Naive thymus-derived CD4-positive, alpha-beta T cell (primary cell): ENCODE data around the gene ASAP2. TPM values are rescaled to one million over a fixed set of nuclear protein-coding genes. Genes with fewer than 3 reads are reported as not detected.
A peak's percentile ranks its signal among the peaks of the same experiment; 100 is the strongest.

Experiments used
- ATAC-seq: fragments of 150-1000 bp; cut with Tn5 transposase; 2 replicates; pipeline ENCODE4 v1.10.0; 2021; ENCODE audit warnings: mild to moderate bottlenecking, moderate library complexity
- CTCF ChIA-PET: fragments of 350-600 bp; sonication (Branson Sonifier 250); formaldehyde crosslinking; loops from one replicate; lab custom pipeline; 2021; ENCODE audit warnings: antibody characterized with exemption; lab: Charles Lee
- POLR2A ChIA-PET: fragments of 350-600 bp; sonication (Branson Sonifier 250); formaldehyde crosslinking; loops from one replicate; lab custom pipeline; 2021; ENCODE audit warnings: antibody characterized with exemption, inconsistent platforms; lab: Charles Lee
- DNase-seq, 9 donors: peaks; one replicate each; pipeline versions ENCODE4 v3.0.0 to v3.0.0-alpha.2; 2020 to 2022; ENCODE audit warnings: mixed read lengths in 1 of 9
- H3K27ac ChIP-seq: one replicate; pipeline ENCODE4 v1.7.0; 2013; ENCODE audit warnings: mild to moderate bottlenecking, low read depth, low read length, moderate library complexity
- H3K27me3 ChIP-seq, 2 donors: one replicate each; pipeline ENCODE4 v1.7.0; 2013; ENCODE audit warnings: low read length in 2 of 2, mild to moderate bottlenecking in 2 of 2, moderate library complexity in 2 of 2; ENCODE audit not compliant: control insufficient read depth in 2 of 2, insufficient read depth in 2 of 2
- H3K36me3 ChIP-seq, 3 experiments: 1 replicate in 2 of 3; 2 replicates in 1 of 3; pipeline ENCODE4 v1.7.0; 2013; ENCODE audit warnings: low read length in 3 of 3, mild to moderate bottlenecking in 3 of 3, moderate library complexity in 1 of 3; ENCODE audit not compliant: insufficient read depth in 3 of 3, control insufficient read depth in 2 of 3
- H3K4me1 ChIP-seq, 2 donors: one replicate each; pipeline ENCODE4 v1.7.0; 2013; ENCODE audit warnings: low read length in 2 of 2, mild to moderate bottlenecking in 2 of 2, moderate library complexity in 1 of 2; ENCODE audit not compliant: control insufficient read depth in 2 of 2, insufficient read depth in 2 of 2
- H3K4me3 ChIP-seq: 2 replicates; pipeline ENCODE4 v1.7.0; 2013; ENCODE audit warnings: mild to moderate bottlenecking, low read length
- H3K9me3 ChIP-seq, 3 experiments: 1 replicate in 2 of 3; 2 replicates in 1 of 3; pipeline ENCODE4 v1.7.0; 2013; ENCODE audit warnings: low read length in 3 of 3; ENCODE audit not compliant: control insufficient read depth in 2 of 3
- H3K27ac Mint-ChIP-seq, 9 donors: one replicate each; pipeline ENCODE4 v1.8.0; 2020 to 2022; ENCODE audit warnings: mixed read lengths in 9 of 9, mild to moderate bottlenecking in 8 of 9, moderate library complexity in 5 of 9, inconsistent platforms in 2 of 9
- H3K27me3 Mint-ChIP-seq, 5 donors: one replicate each; pipeline ENCODE4 v1.8.0; 2021 to 2022; ENCODE audit warnings: mixed read lengths in 5 of 5, mild to moderate bottlenecking in 1 of 5
- H3K36me3 Mint-ChIP-seq, 5 donors: one replicate each; pipeline ENCODE4 v1.8.0; 2020 to 2022; ENCODE audit warnings: mixed read lengths in 5 of 5, mild to moderate bottlenecking in 3 of 5, inconsistent platforms in 1 of 5
- H3K4me1 Mint-ChIP-seq, 7 donors: one replicate each; pipeline ENCODE4 v1.8.0; 2020 to 2022; ENCODE audit warnings: mixed read lengths in 7 of 7, mild to moderate bottlenecking in 3 of 7, inconsistent platforms in 1 of 7
- H3K4me3 Mint-ChIP-seq, 10 donors: one replicate each; pipeline ENCODE4 v1.8.0; 2020 to 2022; ENCODE audit warnings: mild to moderate bottlenecking in 10 of 10, mixed read lengths in 10 of 10, moderate library complexity in 6 of 10, inconsistent platforms in 2 of 10
- H3K9me3 Mint-ChIP-seq, 11 donors: one replicate each; pipeline ENCODE4 v1.8.0; 2020 to 2022; ENCODE audit warnings: mixed read lengths in 11 of 11, mild to moderate bottlenecking in 4 of 11, inconsistent platforms in 1 of 11, moderate library complexity in 1 of 11
- intact Hi-C, 2 donors: fragments of 100-400 bp; cut with micrococcal nuclease; formaldehyde crosslinking; loops; one replicate each; pipeline ENCODE4 v1.15.1; 2023
- polyA plus RNA-seq, 2 donors: library from polyadenylated mRNA; unstranded; fragments of 300-500 nt; fragmentation: Illumina TruSeq; gene quantifications; one replicate each; pipeline ENCODE4 v1.2.3, GENCODE V29; 2021
- total RNA-seq, 6 experiments: library from RNA in 5 of 6; stranded (reverse) in 5 of 6; gene quantifications; 1 replicate in 5 of 6; 2 replicates in 1 of 6; pipeline ENCODE4 v1.2.3 and lab custom pipeline; 2021 to 2026

The ASAP2 gene
- total and polyA plus RNA-seq, 7 experiments from 2014 or later = 0.10 to 1.2 (median 0.45) TPM; not detected in 4

GRCh38 chr2:9230051-9230802 is 23.6 kb downstream of the ASAP2 start:
- no peaks in the 10 kb centered on the region for H3K9me3 ChIP-seq
- no peaks in the 10 kb centered on the region for H3K36me3 Mint-ChIP-seq
- H3K36me3 ChIP-seq = no peaks in the 10 kb centered on the region
- H3K4me1 ChIP-seq = no peaks in the 10 kb centered on the region
- ChIA-PET POLR2A (no interaction called here), CTCF (no interaction called here)
- intact Hi-C loops = no loop called here
- H3K4me1 Mint-ChIP-seq = peaks cover 0 to 2% (median 0%) of the 10 kb centered on the region in 7 donors
- no peak overlapping the region for H3K4me3 ChIP-seq
- no peak overlapping the region for H3K27ac ChIP-seq
- H3K27me3 Mint-ChIP-seq = peaks cover 28 to 36% (median 35%) of the 10 kb centered on the region in 5 donors
- no peak for DNase-seq
- H3K27me3 ChIP-seq = no peaks in the 10 kb centered on the region
- H3K9me3 Mint-ChIP-seq = peaks cover 0 to 2% (median 0%) of the 10 kb centered on the region in 11 donors
- no peak overlapping the region for H3K4me3 Mint-ChIP-seq
- ATAC-seq = no peak
- H3K27ac Mint-ChIP-seq = no peak overlapping the region

- Histone ChIP-seq H3K36me3 (no peaks in the 10 kb centered on the region), H3K9me3 (no peaks in the 10 kb centered on the region), H3K27me3 (no peaks in the 10 kb centered on the region), H3K4me3 (no peak overlapping the region), H3K27ac (no peak overlapping the region), H3K4me1 (no peaks in the 10 kb centered on the region)
- ATAC-seq = peak; percentile 37
- Mint-ChIP-seq H3K4me1 (peaks cover 0 to 2% (median 0%) of the 10 kb centered on the region in 7 donors), H3K27ac (no peak overlapping the region), H3K27me3 (peaks cover 24 to 36% (median 30%) of the 10 kb centered on the region in 5 donors), H3K9me3 (peaks cover 0 to 2% (median 0%) of the 10 kb centered on the region in 11 donors), H3K36me3 (no peaks in the 10 kb centered on the region), H3K4me3 (no peak overlapping the region)
- DNase-seq = no peak
- CTCF ChIA-PET = no interaction called here
- intact Hi-C loops = no loop called here
- POLR2A ChIA-PET = no interaction called here
Observed at GRCh38 chr2:9230881-9231280, 24.3 kb downstream of the ASAP2 start.

GRCh38 chr2:9231291-9232165 is 24.9 kb downstream of the ASAP2 start:
- ChIA-PET CTCF (no interaction called here), POLR2A (no interaction called here)
- H3K27ac ChIP-seq = no peak overlapping the region
- intact Hi-C loops = no loop called here
- H3K4me1 Mint-ChIP-seq = peaks cover 0 to 2% (median 0%) of the 10 kb centered on the region in 7 donors
- H3K4me1 ChIP-seq = no peaks in the 10 kb centered on the region
- H3K36me3 Mint-ChIP-seq = no peaks in the 10 kb centered on the region
- peaks cover 0 to 2% (median 0%) of the 10 kb centered on the region in 11 donors for H3K9me3 Mint-ChIP-seq
- H3K4me3 Mint-ChIP-seq = no peak overlapping the region
- no peak for DNase-seq
- ATAC-seq = peak; percentile 61
- H3K9me3 ChIP-seq = no peaks in the 10 kb centered on the region
- H3K4me3 ChIP-seq = no peak overlapping the region
- H3K27me3 Mint-ChIP-seq = peaks cover 24 to 36% (median 30%) of the 10 kb centered on the region in 5 donors
- no peak overlapping the region for H3K27ac Mint-ChIP-seq
- no peaks in the 10 kb centered on the region for H3K27me3 ChIP-seq
- H3K36me3 ChIP-seq = no peaks in the 10 kb centered on the region

- CTCF ChIA-PET = no interaction called here
- no peak overlapping the region for H3K4me3 Mint-ChIP-seq
- Histone ChIP-seq H3K27me3 (no peaks in the 10 kb centered on the region), H3K4me3 (no peak overlapping the region), H3K27ac (no peak overlapping the region), H3K9me3 (no peaks in the 10 kb centered on the region), H3K4me1 (no peaks in the 10 kb centered on the region), H3K36me3 (no peaks in the 10 kb centered on the region)
- intact Hi-C loops = no loop called here
- H3K4me1 Mint-ChIP-seq = peaks cover 0 to 2% (median 0%) of the 10 kb centered on the region in 7 donors
- H3K36me3 Mint-ChIP-seq = no peaks in the 10 kb centered on the region
- H3K27me3 Mint-ChIP-seq = peaks cover 22 to 35% (median 30%) of the 10 kb centered on the region in 5 donors
- H3K9me3 Mint-ChIP-seq = no peaks in the 10 kb centered on the region
- POLR2A ChIA-PET = no interaction called here
- H3K27ac Mint-ChIP-seq = no peak overlapping the region
- DNase-seq (no peak), ATAC-seq (no peak)
Observed at GRCh38 chr2:9232166-9232479, 25.5 kb downstream of the ASAP2 start.

- Histone ChIP-seq H3K9me3 (no peaks in the 10 kb centered on the region), H3K36me3 (no peaks in the 10 kb centered on the region), H3K27me3 (no peaks in the 10 kb centered on the region), H3K4me3 (no peak overlapping the region), H3K4me1 (no peaks in the 10 kb centered on the region), H3K27ac (no peak overlapping the region)
- intact Hi-C loops = no loop called here
- H3K27me3 Mint-ChIP-seq = peaks cover 23 to 35% (median 30%) of the 10 kb centered on the region in 5 donors
- no peaks in the 10 kb centered on the region for H3K36me3 Mint-ChIP-seq
- H3K4me1 Mint-ChIP-seq = peaks cover 0 to 2% (median 0%) of the 10 kb centered on the region in 7 donors
- DNase-seq (no peak), ATAC-seq (no peak)
- no peak overlapping the region for H3K4me3 Mint-ChIP-seq
- CTCF ChIA-PET = interaction anchor here (0.6 kb wide), 1 partner anchor 8 kb away, joined by 3 read pairs; no protein-coding TSS in a partner anchor
- POLR2A ChIA-PET = no interaction called here
- H3K27ac Mint-ChIP-seq = no peak overlapping the region
- H3K9me3 Mint-ChIP-seq = no peaks in the 10 kb centered on the region
Observed at GRCh38 chr2:9232886-9233285, 26.3 kb downstream of the ASAP2 start.

- H3K27me3 Mint-ChIP-seq = peaks cover 14 to 27% (median 21%) of the 10 kb centered on the region in 5 donors
- ATAC-seq = no peak
- peaks cover 0 to 4% (median 0%) of the 10 kb centered on the region in 7 donors for H3K4me1 Mint-ChIP-seq
Observed at GRCh38 chr2:9234680-9235146, 28.1 kb downstream of the ASAP2 start.

More at GRCh38 chr2:9234680-9235146, 28.1 kb downstream of the ASAP2 start:
- Mint-ChIP-seq H3K27ac (no peak overlapping the region), H3K9me3 (no peaks in the 10 kb centered on the region), H3K36me3 (no peaks in the 10 kb centered on the region), H3K4me3 (no peak overlapping the region)
- POLR2A ChIA-PET = no interaction called here
- CTCF ChIA-PET = no interaction called here
- Histone ChIP-seq H3K36me3 (no peaks in the 10 kb centered on the region), H3K9me3 (no peaks in the 10 kb centered on the region), H3K27me3 (no peaks in the 10 kb centered on the region), H3K4me3 (no peak overlapping the region), H3K4me1 (no peaks in the 10 kb centered on the region), H3K27ac (no peak overlapping the region)
- intact Hi-C loops = no loop called here
- no peak for DNase-seq
